K562 (cell line): ENCODE results near the gene GUCA1A. TPM values are rescaled to one million over a fixed set of nuclear protein-coding genes. Genes with fewer than 3 reads are reported as not detected.

Experiments
- BMI1 ChIP-seq: fragments of 150-350 bp; IDR thresholded peaks from 2 replicates; pipeline ENCODE4 v1.6.1; 2014; ENCODE audit warnings: low read length
- BRD9 ChIP-seq: fragments of 450-650 bp; IDR thresholded peaks from 2 replicates; pipeline ENCODE4 v1.6.1; 2018; ENCODE audit warnings: low read depth; ENCODE audit not compliant: partially characterized antibody
- EZH2 ChIP-seq: IDR thresholded peaks from 2 replicates; pipeline ENCODE4 v1.6.1; 2012; ENCODE audit warnings: low read depth, mild to moderate bottlenecking, inconsistent platforms, low read length, borderline replicate concordance
- HDGF ChIP-seq: fragments of 450-650 bp; IDR thresholded peaks from 2 replicates; pipeline ENCODE4 v1.6.1; 2016
- ZC3H4 ChIP-seq: sonication (generic); formaldehyde crosslinking; IDR thresholded peaks from 2 replicates; pipeline ENCODE4 v1.9.0; 2021; ENCODE audit warnings: missing genetic modification reagents, borderline replicate concordance
- ZKSCAN8 ChIP-seq: fragments of 200-800 bp; sonication (Bioruptor generic); IDR thresholded peaks from 2 replicates; pipeline ENCODE4 v1.6.1; 2016; ENCODE audit warnings: missing genetic modification characterization, missing compliant biosample characterization
- ZNF431 ChIP-seq: sonication (generic); formaldehyde crosslinking; IDR thresholded peaks from 2 replicates; pipeline ENCODE4 v1.8.0; 2022; ENCODE audit warnings: mild to moderate bottlenecking, missing genetic modification reagents
- ZNF444 ChIP-seq: fragments of 250-450 bp; sonication (Bioruptor Pico); IDR thresholded peaks from 2 replicates; pipeline ENCODE4 v1.4.0; 2020; ENCODE audit warnings: mild to moderate bottlenecking, moderate library complexity
- ZNF57 ChIP-seq: fragments of 450-650 bp; formaldehyde crosslinking; IDR thresholded peaks from 2 replicates; pipeline ENCODE4 v1.4.0; 2020; ENCODE audit warnings: mild to moderate bottlenecking, moderate library complexity
- polyA plus RNA-seq, 8 experiments: library from polyadenylated mRNA; depleted of rRNA in 4 of 8; stranded (reverse) in 5 of 8; unstranded in 3 of 8; fragments of >200 nt; fragmentation: Nextera tagmentation in 2 of 8; fragmentation: Illumina TruSeq in 1 of 8; extraction: Ambion mirVana in 2 of 8; extraction: Trizol in 1 of 8; gene quantifications; 2 replicates each; pipeline versions ENCODE4 v1.2.1 to v1.2.3, GENCODE V29; 2011 to 2014; ENCODE audit warnings: inconsistent platforms in 1 of 8, missing spikeins in 1 of 8
- total RNA-seq, 7 experiments: library from RNA; depleted of rRNA in 6 of 7; stranded (reverse); fragments of >200 nt in 6 of 7; fragmentation: Illumina TruSeq in 2 of 7; extraction: Trizol in 2 of 7; gene quantifications; 2 replicates each; pipeline versions ENCODE4 v1.2.1 to v1.2.3, GENCODE V29; 2011 to 2021; ENCODE audit warnings: low replicate concordance in 1 of 7
- TF ChIP-seq, protein P1 (sequence below): fragments of 450-650 bp; IDR thresholded peaks from 2 replicates; pipeline ENCODE4 v1.6.1; 2017; ENCODE audit warnings: mild to moderate bottlenecking, moderate library complexity
- TF ChIP-seq, protein P2 (sequence below): fragments of 150-350 bp; conservative IDR thresholded peaks from 2 replicates; pipeline ENCODE4 v1.6.1; 2014; ENCODE audit warnings: low read length
- TF ChIP-seq, protein P3 (sequence below): sonication (generic); formaldehyde crosslinking; IDR thresholded peaks from 2 replicates; pipeline ENCODE4 v1.8.0; 2022; ENCODE audit warnings: mild to moderate bottlenecking, missing genetic modification reagents
- TF ChIP-seq, protein P4 (sequence below): fragments of 450-650 bp; IDR thresholded peaks from 2 replicates; pipeline ENCODE4 v1.6.1; 2016; ENCODE audit warnings: mild to moderate bottlenecking, moderate library complexity

GUCA1A gene
- total and polyA plus RNA-seq, 9 of the 15 experiments (the other 6 are each of a cell fraction or from before 2014, with no cell fraction given) = not detected

DNA sequence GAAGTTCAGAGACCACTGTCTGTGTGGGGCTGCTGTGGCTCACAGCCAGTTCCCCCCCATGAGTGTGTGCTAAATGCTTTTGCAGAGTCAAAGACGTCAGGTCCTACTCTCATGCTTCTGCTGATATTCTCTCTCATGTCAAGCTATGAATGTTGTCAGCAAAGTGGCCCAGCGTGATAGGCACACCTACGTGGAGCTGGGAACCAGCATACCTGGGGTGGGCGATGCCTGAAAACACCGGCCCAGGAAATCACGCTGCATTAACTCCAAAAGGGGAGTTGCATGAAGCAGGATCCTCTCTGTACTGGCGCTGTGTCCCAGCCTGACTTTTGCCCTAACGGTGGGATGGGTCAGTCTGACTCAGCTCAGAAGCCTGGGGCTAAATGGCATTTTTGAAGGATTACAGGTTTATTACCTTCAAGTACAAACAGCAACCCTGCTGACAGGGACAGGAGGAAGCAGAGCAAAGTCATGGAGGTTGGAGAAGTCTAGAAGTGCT is 53.5 kb downstream of the GUCA1A start (continued):
- TF ChIP-seq, protein P1, sequence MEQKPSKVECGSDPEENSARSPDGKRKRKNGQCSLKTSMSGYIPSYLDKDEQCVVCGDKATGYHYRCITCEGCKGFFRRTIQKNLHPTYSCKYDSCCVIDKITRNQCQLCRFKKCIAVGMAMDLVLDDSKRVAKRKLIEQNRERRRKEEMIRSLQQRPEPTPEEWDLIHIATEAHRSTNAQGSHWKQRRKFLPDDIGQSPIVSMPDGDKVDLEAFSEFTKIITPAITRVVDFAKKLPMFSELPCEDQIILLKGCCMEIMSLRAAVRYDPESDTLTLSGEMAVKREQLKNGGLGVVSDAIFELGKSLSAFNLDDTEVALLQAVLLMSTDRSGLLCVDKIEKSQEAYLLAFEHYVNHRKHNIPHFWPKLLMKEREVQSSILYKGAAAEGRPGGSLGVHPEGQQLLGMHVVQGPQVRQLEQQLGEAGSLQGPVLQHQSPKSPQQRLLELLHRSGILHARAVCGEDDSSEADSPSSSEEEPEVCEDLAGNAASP = peak; percentile 54; the same call in 1 of the 2 replicates
- 0 out of 2 replicates have a peak, but pooled peaks have one; percentile 41 for TF ChIP-seq HDGF
- TF ChIP-seq, protein P2, sequence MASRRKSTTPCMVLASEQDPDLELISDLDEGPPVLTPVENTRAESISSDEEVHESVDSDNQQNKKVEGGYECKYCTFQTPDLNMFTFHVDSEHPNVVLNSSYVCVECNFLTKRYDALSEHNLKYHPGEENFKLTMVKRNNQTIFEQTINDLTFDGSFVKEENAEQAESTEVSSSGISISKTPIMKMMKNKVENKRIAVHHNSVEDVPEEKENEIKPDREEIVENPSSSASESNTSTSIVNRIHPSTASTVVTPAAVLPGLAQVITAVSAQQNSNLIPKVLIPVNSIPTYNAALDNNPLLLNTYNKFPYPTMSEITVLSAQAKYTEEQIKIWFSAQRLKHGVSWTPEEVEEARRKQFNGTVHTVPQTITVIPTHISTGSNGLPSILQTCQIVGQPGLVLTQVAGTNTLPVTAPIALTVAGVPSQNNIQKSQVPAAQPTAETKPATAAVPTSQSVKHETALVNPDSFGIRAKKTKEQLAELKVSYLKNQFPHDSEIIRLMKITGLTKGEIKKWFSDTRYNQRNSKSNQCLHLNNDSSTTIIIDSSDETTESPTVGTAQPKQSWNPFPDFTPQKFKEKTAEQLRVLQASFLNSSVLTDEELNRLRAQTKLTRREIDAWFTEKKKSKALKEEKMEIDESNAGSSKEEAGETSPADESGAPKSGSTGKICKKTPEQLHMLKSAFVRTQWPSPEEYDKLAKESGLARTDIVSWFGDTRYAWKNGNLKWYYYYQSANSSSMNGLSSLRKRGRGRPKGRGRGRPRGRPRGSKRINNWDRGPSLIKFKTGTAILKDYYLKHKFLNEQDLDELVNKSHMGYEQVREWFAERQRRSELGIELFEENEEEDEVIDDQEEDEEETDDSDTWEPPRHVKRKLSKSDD = no peak
- TF ChIP-seq, protein P3, sequence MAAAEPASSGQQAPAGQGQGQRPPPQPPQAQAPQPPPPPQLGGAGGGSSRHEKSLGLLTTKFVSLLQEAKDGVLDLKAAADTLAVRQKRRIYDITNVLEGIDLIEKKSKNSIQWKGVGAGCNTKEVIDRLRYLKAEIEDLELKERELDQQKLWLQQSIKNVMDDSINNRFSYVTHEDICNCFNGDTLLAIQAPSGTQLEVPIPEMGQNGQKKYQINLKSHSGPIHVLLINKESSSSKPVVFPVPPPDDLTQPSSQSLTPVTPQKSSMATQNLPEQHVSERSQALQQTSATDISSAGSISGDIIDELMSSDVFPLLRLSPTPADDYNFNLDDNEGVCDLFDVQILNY (CRISPR knock-in tag) = no peak
- TF ChIP-seq ZNF431 (CRISPR knock-in tag) = no peak
- no peak for TF ChIP-seq BRD9
- no peak for TF ChIP-seq ZNF444 (CRISPR knock-in tag)
- TF ChIP-seq, protein P4, sequence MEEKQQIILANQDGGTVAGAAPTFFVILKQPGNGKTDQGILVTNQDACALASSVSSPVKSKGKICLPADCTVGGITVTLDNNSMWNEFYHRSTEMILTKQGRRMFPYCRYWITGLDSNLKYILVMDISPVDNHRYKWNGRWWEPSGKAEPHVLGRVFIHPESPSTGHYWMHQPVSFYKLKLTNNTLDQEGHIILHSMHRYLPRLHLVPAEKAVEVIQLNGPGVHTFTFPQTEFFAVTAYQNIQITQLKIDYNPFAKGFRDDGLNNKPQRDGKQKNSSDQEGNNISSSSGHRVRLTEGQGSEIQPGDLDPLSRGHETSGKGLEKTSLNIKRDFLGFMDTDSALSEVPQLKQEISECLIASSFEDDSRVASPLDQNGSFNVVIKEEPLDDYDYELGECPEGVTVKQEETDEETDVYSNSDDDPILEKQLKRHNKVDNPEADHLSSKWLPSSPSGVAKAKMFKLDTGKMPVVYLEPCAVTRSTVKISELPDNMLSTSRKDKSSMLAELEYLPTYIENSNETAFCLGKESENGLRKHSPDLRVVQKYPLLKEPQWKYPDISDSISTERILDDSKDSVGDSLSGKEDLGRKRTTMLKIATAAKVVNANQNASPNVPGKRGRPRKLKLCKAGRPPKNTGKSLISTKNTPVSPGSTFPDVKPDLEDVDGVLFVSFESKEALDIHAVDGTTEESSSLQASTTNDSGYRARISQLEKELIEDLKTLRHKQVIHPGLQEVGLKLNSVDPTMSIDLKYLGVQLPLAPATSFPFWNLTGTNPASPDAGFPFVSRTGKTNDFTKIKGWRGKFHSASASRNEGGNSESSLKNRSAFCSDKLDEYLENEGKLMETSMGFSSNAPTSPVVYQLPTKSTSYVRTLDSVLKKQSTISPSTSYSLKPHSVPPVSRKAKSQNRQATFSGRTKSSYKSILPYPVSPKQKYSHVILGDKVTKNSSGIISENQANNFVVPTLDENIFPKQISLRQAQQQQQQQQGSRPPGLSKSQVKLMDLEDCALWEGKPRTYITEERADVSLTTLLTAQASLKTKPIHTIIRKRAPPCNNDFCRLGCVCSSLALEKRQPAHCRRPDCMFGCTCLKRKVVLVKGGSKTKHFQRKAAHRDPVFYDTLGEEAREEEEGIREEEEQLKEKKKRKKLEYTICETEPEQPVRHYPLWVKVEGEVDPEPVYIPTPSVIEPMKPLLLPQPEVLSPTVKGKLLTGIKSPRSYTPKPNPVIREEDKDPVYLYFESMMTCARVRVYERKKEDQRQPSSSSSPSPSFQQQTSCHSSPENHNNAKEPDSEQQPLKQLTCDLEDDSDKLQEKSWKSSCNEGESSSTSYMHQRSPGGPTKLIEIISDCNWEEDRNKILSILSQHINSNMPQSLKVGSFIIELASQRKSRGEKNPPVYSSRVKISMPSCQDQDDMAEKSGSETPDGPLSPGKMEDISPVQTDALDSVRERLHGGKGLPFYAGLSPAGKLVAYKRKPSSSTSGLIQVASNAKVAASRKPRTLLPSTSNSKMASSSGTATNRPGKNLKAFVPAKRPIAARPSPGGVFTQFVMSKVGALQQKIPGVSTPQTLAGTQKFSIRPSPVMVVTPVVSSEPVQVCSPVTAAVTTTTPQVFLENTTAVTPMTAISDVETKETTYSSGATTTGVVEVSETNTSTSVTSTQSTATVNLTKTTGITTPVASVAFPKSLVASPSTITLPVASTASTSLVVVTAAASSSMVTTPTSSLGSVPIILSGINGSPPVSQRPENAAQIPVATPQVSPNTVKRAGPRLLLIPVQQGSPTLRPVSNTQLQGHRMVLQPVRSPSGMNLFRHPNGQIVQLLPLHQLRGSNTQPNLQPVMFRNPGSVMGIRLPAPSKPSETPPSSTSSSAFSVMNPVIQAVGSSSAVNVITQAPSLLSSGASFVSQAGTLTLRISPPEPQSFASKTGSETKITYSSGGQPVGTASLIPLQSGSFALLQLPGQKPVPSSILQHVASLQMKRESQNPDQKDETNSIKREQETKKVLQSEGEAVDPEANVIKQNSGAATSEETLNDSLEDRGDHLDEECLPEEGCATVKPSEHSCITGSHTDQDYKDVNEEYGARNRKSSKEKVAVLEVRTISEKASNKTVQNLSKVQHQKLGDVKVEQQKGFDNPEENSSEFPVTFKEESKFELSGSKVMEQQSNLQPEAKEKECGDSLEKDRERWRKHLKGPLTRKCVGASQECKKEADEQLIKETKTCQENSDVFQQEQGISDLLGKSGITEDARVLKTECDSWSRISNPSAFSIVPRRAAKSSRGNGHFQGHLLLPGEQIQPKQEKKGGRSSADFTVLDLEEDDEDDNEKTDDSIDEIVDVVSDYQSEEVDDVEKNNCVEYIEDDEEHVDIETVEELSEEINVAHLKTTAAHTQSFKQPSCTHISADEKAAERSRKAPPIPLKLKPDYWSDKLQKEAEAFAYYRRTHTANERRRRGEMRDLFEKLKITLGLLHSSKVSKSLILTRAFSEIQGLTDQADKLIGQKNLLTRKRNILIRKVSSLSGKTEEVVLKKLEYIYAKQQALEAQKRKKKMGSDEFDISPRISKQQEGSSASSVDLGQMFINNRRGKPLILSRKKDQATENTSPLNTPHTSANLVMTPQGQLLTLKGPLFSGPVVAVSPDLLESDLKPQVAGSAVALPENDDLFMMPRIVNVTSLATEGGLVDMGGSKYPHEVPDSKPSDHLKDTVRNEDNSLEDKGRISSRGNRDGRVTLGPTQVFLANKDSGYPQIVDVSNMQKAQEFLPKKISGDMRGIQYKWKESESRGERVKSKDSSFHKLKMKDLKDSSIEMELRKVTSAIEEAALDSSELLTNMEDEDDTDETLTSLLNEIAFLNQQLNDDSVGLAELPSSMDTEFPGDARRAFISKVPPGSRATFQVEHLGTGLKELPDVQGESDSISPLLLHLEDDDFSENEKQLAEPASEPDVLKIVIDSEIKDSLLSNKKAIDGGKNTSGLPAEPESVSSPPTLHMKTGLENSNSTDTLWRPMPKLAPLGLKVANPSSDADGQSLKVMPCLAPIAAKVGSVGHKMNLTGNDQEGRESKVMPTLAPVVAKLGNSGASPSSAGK = no peak
- no peak for TF ChIP-seq BMI1
- no peak for TF ChIP-seq ZNF57 (CRISPR knock-in tag)
- no peak for TF ChIP-seq ZC3H4
- TF ChIP-seq EZH2 = no peak
- TF ChIP-seq ZKSCAN8 = no peak
